ENCODE results near the gene PHETA2.
"Not testable (repeated sequence)": the region's sequence is repeated elsewhere in the genome, so short reads cannot be mapped to it uniquely, and the experiment has no call there.

PHETA2 gene

DNA sequence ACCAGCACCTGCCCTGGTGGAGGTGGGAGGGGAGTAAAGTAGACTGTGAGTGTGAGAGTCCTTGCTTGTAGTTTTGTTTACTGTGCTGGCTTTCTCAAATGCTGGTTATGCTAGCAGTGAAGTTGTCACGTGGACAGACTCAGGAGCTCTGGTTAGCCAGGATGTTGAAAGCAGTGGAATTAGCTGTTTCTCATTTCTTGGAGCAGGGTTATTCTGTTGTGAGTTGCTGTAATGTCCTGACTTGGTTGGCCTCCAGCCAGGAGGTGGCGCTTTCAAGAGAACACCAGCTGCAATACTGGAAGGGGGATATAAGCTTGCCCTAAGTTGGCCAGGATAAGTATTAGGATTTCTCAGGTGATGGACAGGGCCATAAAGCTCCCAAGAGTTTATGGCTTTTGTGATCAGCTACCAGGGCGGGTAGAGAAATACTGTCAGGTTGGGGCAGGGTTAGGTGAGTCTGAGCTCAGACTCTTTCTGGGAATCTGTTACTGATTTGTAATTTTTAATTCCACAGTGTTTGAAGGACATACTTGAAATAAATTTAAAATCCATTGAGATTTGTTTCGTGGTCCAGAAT, 42.9 kb downstream of the PHETA2 start:
- H3K4me2 ChIP-seq (ENCODE audit: low read length) = no peak overlapping the region
- H2AK5ac ChIP-seq (ENCODE audit: low read length) = no peak overlapping the region
- peak; percentile 57 for DNase-seq
- H3K4me1 ChIP-seq (ENCODE audit: control insufficient read depth, low read depth, low read length) = no peaks in the 10 kb centered on the region
- no peak overlapping the region for H3K4ac ChIP-seq (ENCODE audit: low read depth, low read length)
- WGBS (ENCODE audit: extremely low coverage, insufficient coverage, low lambda C conversion rate) = no CpG with 5 or more reads among the region's 4 CpGs
- no peak overlapping the region for H4K5ac ChIP-seq (ENCODE audit: low read length)
- no peak overlapping the region for H3K18ac ChIP-seq (ENCODE audit: low read length)
- H3K23ac ChIP-seq (ENCODE audit: low read length) = no peak overlapping the region
- H2BK15ac ChIP-seq (replicated peaks; ENCODE audit: low read depth) = no peak overlapping the region
- no peaks in the 10 kb centered on the region for H3K27me3 ChIP-seq (ENCODE audit: insufficient read depth, low read length, poor library complexity)
- no peak overlapping the region for H3K4me3 ChIP-seq (ENCODE audit: low read length)
- H3K56ac ChIP-seq (ENCODE audit: low read length) = no peak overlapping the region
- H3K36me3 ChIP-seq (ENCODE audit: control insufficient read depth, insufficient read depth, low read length) = no peaks in the 10 kb centered on the region
- H4K8ac ChIP-seq (ENCODE audit: low read depth, low read length) = no peak overlapping the region
- H3K79me2 ChIP-seq (ENCODE audit: control insufficient read depth, insufficient read depth, low read length) = no peaks in the 10 kb centered on the region
- H3K9ac ChIP-seq (ENCODE audit: low read length) = no peak overlapping the region
- no peaks in the 10 kb centered on the region for H3K79me1 ChIP-seq (ENCODE audit: low read length)
- no peak overlapping the region for H2BK120ac ChIP-seq (ENCODE audit: low read depth, low read length)
- H3K27ac ChIP-seq (ENCODE audit: low read depth, low read length) = no peak overlapping the region
- H2BK5ac ChIP-seq (ENCODE audit: low read length) = no peak overlapping the region

DNA sequence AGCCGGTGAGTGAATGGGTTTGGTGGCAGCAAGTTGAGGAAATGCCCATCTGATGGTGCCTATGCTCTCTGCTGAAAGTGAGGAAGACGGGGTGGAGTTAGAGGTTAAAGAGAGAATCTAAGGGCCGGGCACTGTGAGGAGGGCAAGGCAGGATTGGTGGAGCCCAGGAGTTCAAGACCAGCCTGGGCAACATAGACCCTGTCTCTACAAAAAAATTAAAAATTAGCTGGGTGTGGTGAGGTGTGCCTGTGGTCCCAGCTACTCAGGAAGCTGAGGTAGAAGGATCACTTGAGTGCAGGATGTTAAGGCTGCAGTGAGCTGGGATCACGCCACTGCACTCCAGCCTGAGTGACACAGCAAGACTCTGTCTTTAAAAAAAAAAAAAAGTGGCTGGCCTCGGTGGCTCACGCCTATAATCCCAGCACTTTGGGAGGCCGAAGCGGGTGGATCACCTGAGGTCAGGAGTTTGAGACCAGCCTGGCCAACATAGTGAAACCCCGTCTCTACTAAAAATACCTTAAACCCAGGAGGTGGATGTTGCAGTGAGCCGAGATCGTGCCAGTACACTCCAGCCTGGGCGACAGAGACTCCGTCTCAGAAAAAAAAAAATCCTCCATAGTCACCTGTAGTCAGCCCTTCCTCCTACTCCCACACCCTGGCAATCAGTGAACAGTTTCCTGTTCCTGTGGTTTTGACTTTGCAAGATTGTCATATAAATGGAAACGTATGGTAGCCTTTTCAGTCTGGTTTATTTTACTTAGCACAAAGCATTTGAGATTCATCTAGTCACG, 46.4 kb downstream of the PHETA2 start:
- not testable (repeated sequence) for H2BK5ac ChIP-seq (ENCODE audit: low read length); H3K18ac ChIP-seq (ENCODE audit: low read length); H3K9ac ChIP-seq (ENCODE audit: low read length); H3K23ac ChIP-seq (ENCODE audit: low read length); H3K27me3 ChIP-seq (ENCODE audit: insufficient read depth, low read length, poor library complexity); H3K4ac ChIP-seq (ENCODE audit: low read depth, low read length); H2BK120ac ChIP-seq (ENCODE audit: low read depth, low read length); H3K4me1 ChIP-seq (ENCODE audit: control insufficient read depth, low read depth, low read length); H4K8ac ChIP-seq (ENCODE audit: low read depth, low read length); H3K79me1 ChIP-seq (ENCODE audit: low read length); H3K36me3 ChIP-seq (ENCODE audit: control insufficient read depth, insufficient read depth, low read length); H3K27ac ChIP-seq (ENCODE audit: low read depth, low read length); H3K79me2 ChIP-seq (ENCODE audit: control insufficient read depth, insufficient read depth, low read length); H3K4me3 ChIP-seq (ENCODE audit: low read length); H3K4me2 ChIP-seq (ENCODE audit: low read length); H3K56ac ChIP-seq (ENCODE audit: low read length); H2BK15ac ChIP-seq (replicated peaks; ENCODE audit: low read depth); H4K5ac ChIP-seq (ENCODE audit: low read length); DNase-seq; H2AK5ac ChIP-seq (ENCODE audit: low read length)
- WGBS (ENCODE audit: extremely low coverage, insufficient coverage, low lambda C conversion rate) = no CpG with 5 or more reads among the region's 15 CpGs

DNA sequence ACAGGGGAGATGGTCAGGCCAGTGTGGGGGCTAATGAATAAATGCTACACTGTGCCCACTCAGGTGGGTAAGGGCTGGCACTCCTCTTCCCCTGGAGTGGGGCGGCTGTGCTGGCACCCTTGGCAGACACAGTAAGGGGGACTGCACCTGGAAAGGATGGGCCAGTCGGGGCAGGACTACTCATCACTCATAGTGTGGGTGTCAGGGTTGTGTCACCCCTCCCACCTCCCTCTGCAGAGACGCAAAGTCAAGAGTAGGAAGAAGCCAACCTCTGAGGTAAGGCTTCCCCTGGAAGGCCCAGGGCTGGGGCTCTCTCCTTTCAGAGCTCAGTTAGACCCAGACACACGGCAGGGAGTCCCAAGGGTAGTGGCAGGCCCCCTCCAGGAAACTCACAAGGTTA, 49.5 kb downstream of the PHETA2 start:
- not testable (repeated sequence) for H3K27ac ChIP-seq (ENCODE audit: low read depth, low read length); H3K79me2 ChIP-seq (ENCODE audit: control insufficient read depth, insufficient read depth, low read length); H2BK5ac ChIP-seq (ENCODE audit: low read length); H3K36me3 ChIP-seq (ENCODE audit: control insufficient read depth, insufficient read depth, low read length); H3K4me1 ChIP-seq (ENCODE audit: control insufficient read depth, low read depth, low read length); DNase-seq; H3K18ac ChIP-seq (ENCODE audit: low read length); H2BK15ac ChIP-seq (replicated peaks; ENCODE audit: low read depth); H3K4me3 ChIP-seq (ENCODE audit: low read length); H3K4ac ChIP-seq (ENCODE audit: low read depth, low read length); H3K4me2 ChIP-seq (ENCODE audit: low read length); H2BK120ac ChIP-seq (ENCODE audit: low read depth, low read length); H3K9ac ChIP-seq (ENCODE audit: low read length); H4K8ac ChIP-seq (ENCODE audit: low read depth, low read length); H3K27me3 ChIP-seq (ENCODE audit: insufficient read depth, low read length, poor library complexity); H3K56ac ChIP-seq (ENCODE audit: low read length); H3K79me1 ChIP-seq (ENCODE audit: low read length); H2AK5ac ChIP-seq (ENCODE audit: low read length); H3K23ac ChIP-seq (ENCODE audit: low read length); H4K5ac ChIP-seq (ENCODE audit: low read length)
- no CpG with 5 or more reads among the region's 4 CpGs for WGBS (ENCODE audit: extremely low coverage, insufficient coverage, low lambda C conversion rate)

DNA sequence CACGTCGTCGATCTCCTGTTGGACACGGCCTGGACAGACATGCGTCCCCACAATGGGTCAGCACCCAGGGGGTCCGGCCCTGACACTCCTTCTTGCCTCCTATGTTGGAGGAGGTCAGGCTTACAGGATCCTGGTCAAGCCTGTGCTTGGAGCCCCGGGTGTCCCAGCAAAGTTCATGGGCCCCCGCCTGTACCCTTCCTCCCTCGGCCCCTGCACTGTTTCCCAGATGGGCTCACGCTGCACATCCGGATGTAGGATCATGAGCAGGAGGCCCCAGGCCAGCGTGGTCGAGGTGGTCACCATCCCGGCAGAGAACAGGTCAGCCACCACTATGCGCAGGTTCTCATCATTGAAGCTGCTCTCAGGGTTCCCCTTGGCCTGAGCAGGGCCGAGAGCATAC, 53.6 kb downstream of the PHETA2 start:
- Histone ChIP-seq H3K4me2 (ENCODE audit: low read length) (no peak overlapping the region), H2BK5ac (ENCODE audit: low read length) (no peak overlapping the region), H2BK15ac (replicated peaks; ENCODE audit: low read depth) (no peak overlapping the region), H3K4ac (ENCODE audit: low read depth, low read length) (no peak overlapping the region), H3K79me1 (ENCODE audit: low read length) (no peaks in the 10 kb centered on the region), H3K4me1 (ENCODE audit: control insufficient read depth, low read depth, low read length) (no peaks in the 10 kb centered on the region), H4K5ac (ENCODE audit: low read length) (no peak overlapping the region), H3K18ac (ENCODE audit: low read length) (no peak overlapping the region), H3K23ac (ENCODE audit: low read length) (no peak overlapping the region), H3K56ac (ENCODE audit: low read length) (no peak overlapping the region), H4K8ac (ENCODE audit: low read depth, low read length) (no peak overlapping the region), H3K4me3 (ENCODE audit: low read length) (no peak overlapping the region), H3K9ac (ENCODE audit: low read length) (no peak overlapping the region), H3K27ac (ENCODE audit: low read depth, low read length) (no peak overlapping the region), H3K36me3 (ENCODE audit: control insufficient read depth, insufficient read depth, low read length) (no peaks in the 10 kb centered on the region), H2AK5ac (ENCODE audit: low read length) (no peak overlapping the region), H3K79me2 (ENCODE audit: control insufficient read depth, insufficient read depth, low read length) (no peaks in the 10 kb centered on the region), H3K27me3 (ENCODE audit: insufficient read depth, low read length, poor library complexity) (no peaks in the 10 kb centered on the region), H2BK120ac (ENCODE audit: low read depth, low read length) (no peak overlapping the region)
- no peak for DNase-seq
- no CpG with 5 or more reads among the region's 16 CpGs for WGBS (ENCODE audit: extremely low coverage, insufficient coverage, low lambda C conversion rate)

DNA sequence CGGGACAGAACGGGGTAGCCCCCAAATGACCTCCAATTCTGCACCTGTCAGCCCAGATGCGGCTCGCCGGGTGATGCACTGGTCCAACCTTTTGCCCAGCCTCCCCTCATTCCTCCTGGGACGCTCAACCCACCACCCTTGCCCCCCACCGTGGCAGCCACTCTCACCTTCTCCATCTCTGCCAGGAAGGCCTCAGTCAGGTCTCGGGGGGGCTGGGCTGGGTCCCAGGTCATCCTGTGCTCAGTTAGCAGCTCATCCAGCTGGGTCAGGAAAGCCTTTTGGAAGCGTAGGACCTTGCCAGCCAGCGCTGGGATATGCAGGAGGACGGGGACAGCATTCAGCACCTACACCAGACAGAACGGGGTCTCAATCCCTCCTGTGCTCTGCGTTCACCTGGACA, 54.0 kb downstream of the PHETA2 start:
- not testable (repeated sequence) for H3K4ac ChIP-seq (ENCODE audit: low read depth, low read length); H3K4me2 ChIP-seq (ENCODE audit: low read length); DNase-seq; H2BK120ac ChIP-seq (ENCODE audit: low read depth, low read length); H3K23ac ChIP-seq (ENCODE audit: low read length); H3K9ac ChIP-seq (ENCODE audit: low read length); H3K79me2 ChIP-seq (ENCODE audit: control insufficient read depth, insufficient read depth, low read length); H3K56ac ChIP-seq (ENCODE audit: low read length); H3K18ac ChIP-seq (ENCODE audit: low read length); H2BK5ac ChIP-seq (ENCODE audit: low read length); H3K27me3 ChIP-seq (ENCODE audit: insufficient read depth, low read length, poor library complexity); H3K36me3 ChIP-seq (ENCODE audit: control insufficient read depth, insufficient read depth, low read length); H3K79me1 ChIP-seq (ENCODE audit: low read length); H4K5ac ChIP-seq (ENCODE audit: low read length); H3K4me1 ChIP-seq (ENCODE audit: control insufficient read depth, low read depth, low read length); H2AK5ac ChIP-seq (ENCODE audit: low read length); H2BK15ac ChIP-seq (replicated peaks; ENCODE audit: low read depth); H4K8ac ChIP-seq (ENCODE audit: low read depth, low read length); H3K27ac ChIP-seq (ENCODE audit: low read depth, low read length); H3K4me3 ChIP-seq (ENCODE audit: low read length)
- no CpG with 5 or more reads among the region's 13 CpGs for WGBS (ENCODE audit: extremely low coverage, insufficient coverage, low lambda C conversion rate)

Data from mesendoderm (in vitro differentiated cells).